GM12878 (cell line): ENCODE measurements around the gene BCL10. TPM values are rescaled to one million over a fixed set of nuclear protein-coding genes. Genes with fewer than 3 reads are reported as not detected.

Experiments used
- ATAC-seq: fragments of 200-7000 bp; cut with Tn5 transposase; 3 replicates; pipeline ENCODE4 v1.9.1; 2020; ENCODE audit warnings: mild to moderate bottlenecking, moderate library complexity
- BruUV-seq: library from RNA; stranded (reverse); fragments of 400-500 nt; replicated peaks from 2 replicates; lab custom pipeline; 2021; lab: Mats Ljungman, UMichigan
- CTCF ChIA-PET: fragments of 300-600 bp; sonication (Branson Sonifier 250); formaldehyde crosslinking; extraction: SDS; loops from one replicate; lab custom pipeline; 2021; ENCODE audit warnings: inconsistent platforms; lab: Yijun Ruan, JAX
- POLR2A ChIA-PET: fragments of 350-600 bp; formaldehyde crosslinking; extraction: SDS; loops from one replicate; lab custom pipeline; 2021; ENCODE audit warnings: inconsistent platforms; lab: Charles Lee
- RAD21 ChIA-PET: fragments of 300-600 bp; sonication (Branson Sonifier 250); formaldehyde crosslinking; loops from one replicate; lab custom pipeline; 2023; ENCODE audit warnings: antibody characterized with exemption; ENCODE audit not compliant: unreplicated experiment; lab: Charles Lee
- SMC1A ChIA-PET: fragments of 300-600 bp; sonication (Branson Sonifier 250); formaldehyde crosslinking; loops from one replicate; lab custom pipeline; 2023; ENCODE audit not compliant: unreplicated experiment, uncharacterized antibody; lab: Charles Lee
- DNase-seq: peaks from one replicate; pipeline ENCODE4 v3.0.0-alpha.2; 2011; ENCODE audit warnings: low read depth, low spot score
- FAIRE-seq: peaks from 3 replicates; lab custom pipeline; 2011; peaks lifted over from hg19 to GRCh38; lab: Jason Lieb, UNC
- H2AFZ ChIP-seq: 2 replicates; pipeline ENCODE4 v1.6.0; 2011; ENCODE audit warnings: low read depth, low read length, control low read depth; ENCODE audit not compliant: control insufficient read depth
- H3K27ac ChIP-seq: 2 replicates; pipeline ENCODE4 v1.5.1; 2011; ENCODE audit warnings: control low read depth; ENCODE audit not compliant: control insufficient read depth, insufficient read depth
- H3K27me3 ChIP-seq, 2 experiments: replicated peaks in 1 of 2; 2 replicates each; pipeline versions ENCODE4 v1.6.0 to v1.6.1; 2011; ENCODE audit warnings: low read length in 1 of 2; ENCODE audit not compliant: control insufficient read depth in 2 of 2, insufficient read depth in 2 of 2
- H3K36me3 ChIP-seq, 2 experiments: 2 replicates each; pipeline ENCODE4 v1.5.1; 2011; ENCODE audit warnings: low read length in 1 of 2; ENCODE audit not compliant: control insufficient read depth in 2 of 2, insufficient read depth in 2 of 2
- H3K4me1 ChIP-seq: 2 replicates; pipeline ENCODE4 v1.6.1; 2011; ENCODE audit warnings: mild to moderate bottlenecking, low read length, moderate library complexity, mixed read lengths; ENCODE audit not compliant: control insufficient read depth, insufficient read depth
- H3K4me2 ChIP-seq: 2 replicates; pipeline ENCODE4 v1.6.0; 2011; ENCODE audit warnings: control low read depth; ENCODE audit not compliant: control insufficient read depth, insufficient read depth
- H3K4me3 ChIP-seq: fragments of 200-600 bp; sonication (generic); 2 replicates; pipeline ENCODE4 v1.5.1; 2016
- H3K79me2 ChIP-seq: 2 replicates; pipeline ENCODE4 v1.6.0; 2011; ENCODE audit warnings: low read length; ENCODE audit not compliant: control insufficient read depth, insufficient read depth
- H3K9ac ChIP-seq: 2 replicates; pipeline ENCODE4 v1.8.0; 2011; ENCODE audit warnings: low read length, control low read depth, mixed read lengths; ENCODE audit not compliant: control insufficient read depth, insufficient read depth
- H3K9me3 ChIP-seq: replicated peaks from 3 replicates; pipeline ENCODE4 v1.5.1; 2011; ENCODE audit warnings: mild to moderate bottlenecking, low read length; ENCODE audit not compliant: control insufficient read depth, insufficient read depth
- H4K20me1 ChIP-seq: 2 replicates; pipeline ENCODE4 v1.6.0; 2011; ENCODE audit not compliant: control insufficient read depth, insufficient read depth
- ATF7 ChIP-seq: fragments of 450-650 bp; IDR thresholded peaks from 2 replicates; pipeline ENCODE4 v1.6.1; 2016; ENCODE audit warnings: low read depth, mild to moderate bottlenecking
- BRCA1 ChIP-seq: IDR thresholded peaks from 2 replicates; pipeline ENCODE4 v1.6.1; 2011; ENCODE audit warnings: low read depth, low read length, improper control_type of control experiment
- CEBPB ChIP-seq, 2 experiments: fragments of 150-350 bp in 1 of 2; IDR thresholded peaks; 2 replicates each; pipeline ENCODE4 v1.6.1; 2012 to 2014; ENCODE audit warnings: low read depth in 2 of 2, low read length in 2 of 2, borderline replicate concordance in 1 of 2, inconsistent platforms in 1 of 2
- CHD4 ChIP-seq: fragments of 200-600 bp; sonication (generic); IDR thresholded peaks from 2 replicates; pipeline ENCODE4 v1.6.1; 2016; ENCODE audit warnings: mild to moderate bottlenecking
- E2F8 ChIP-seq: fragments of 450-650 bp; IDR thresholded peaks from 2 replicates; pipeline ENCODE4 v1.6.1; 2018; ENCODE audit warnings: mild to moderate bottlenecking, low read depth, moderate library complexity; ENCODE audit not compliant: partially characterized antibody
- FOXK2 ChIP-seq: fragments of 450-650 bp; IDR thresholded peaks from 2 replicates; pipeline ENCODE4 v1.6.1; 2017; ENCODE audit warnings: mild to moderate bottlenecking, moderate library complexity
- HDAC2 ChIP-seq: fragments of 200-600 bp; sonication (generic); IDR thresholded peaks from 2 replicates; pipeline ENCODE4 v1.6.1; 2017
- KLF5 ChIP-seq: fragments of 450-650 bp; IDR thresholded peaks from 2 replicates; pipeline ENCODE4 v1.6.1; 2014; ENCODE audit warnings: mild to moderate bottlenecking; ENCODE audit not compliant: partially characterized antibody
- MLLT1 ChIP-seq: fragments of 450-650 bp; IDR thresholded peaks from 2 replicates; pipeline ENCODE4 v1.6.1; 2016; ENCODE audit warnings: mild to moderate bottlenecking
- MTA2 ChIP-seq: fragments of 450-650 bp; IDR thresholded peaks from 2 replicates; pipeline ENCODE4 v1.6.1; 2016; ENCODE audit warnings: low read depth, mild to moderate bottlenecking, moderate library complexity
- RELB ChIP-seq: fragments of 450-650 bp; IDR thresholded peaks from 2 replicates; pipeline ENCODE4 v1.6.1; 2017; ENCODE audit warnings: low read depth, mild to moderate bottlenecking, moderate library complexity
- SMAD1 ChIP-seq: fragments of 450-650 bp; IDR thresholded peaks from 2 replicates; pipeline ENCODE4 v1.6.1; 2018; ENCODE audit warnings: mild to moderate bottlenecking, low read depth; ENCODE audit not compliant: partially characterized antibody
- TCF3 ChIP-seq: IDR thresholded peaks from 2 replicates; pipeline ENCODE4 v1.6.1; 2012; ENCODE audit warnings: low read depth, mild to moderate bottlenecking, low read length, borderline replicate concordance; ENCODE audit not compliant: insufficient read depth
- YBX1 ChIP-seq: fragments of 450-650 bp; IDR thresholded peaks from 2 replicates; pipeline ENCODE4 v1.6.1; 2016; ENCODE audit warnings: antibody characterized with exemption
- WGBS: methylation state at CpG from one replicate; pipeline ENCODE4 v1.1.6; 2016; ENCODE audit warnings: low lambda C conversion rate; ENCODE audit not compliant: insufficient replicate concordance, insufficient coverage; ENCODE audit errors: missing lambda C conversion rate; 5-methylcytosine and 5-hydroxymethylcytosine counted together
- in situ Hi-C: fragments of 300-500 bp; cut with MboI; formaldehyde crosslinking; loops from 9 replicates; pipeline ENCODE4 v1.14.3; 2018; ENCODE audit warnings: mixed read lengths
- intact Hi-C: fragments of 100-400 bp; cut with micrococcal nuclease; formaldehyde crosslinking; loops from one replicate; pipeline ENCODE4 v1.14.2; 2022; ENCODE audit not compliant: unreplicated experiment
- polyA plus RNA-seq, 11 experiments: library from polyadenylated mRNA; depleted of rRNA in 4 of 11; unstranded in 6 of 11; stranded (reverse) in 5 of 11; fragments of >200 nt; fragmentation: Nextera tagmentation in 4 of 11; fragmentation: Illumina TruSeq in 1 of 11; extraction: Ambion mirVana in 4 of 11; extraction: Trizol in 1 of 11; gene quantifications; 1 replicate in 1 of 11; 2 replicates in 10 of 11; pipeline versions ENCODE4 v1.2.1 to v1.2.3, GENCODE V29; 2011 to 2016; ENCODE audit warnings: inconsistent platforms in 2 of 11, missing spikeins in 2 of 11, low read depth in 1 of 11
- total RNA-seq, 4 experiments: library from RNA; depleted of rRNA in 3 of 4; stranded (reverse); fragments of >200 nt in 3 of 4; fragmentation: Illumina TruSeq in 1 of 4; extraction: Trizol in 1 of 4; gene quantifications; 2 replicates each; pipeline versions ENCODE4 v1.2.1 to v1.2.3, GENCODE V29; 2013 to 2021

Gene BCL10
- total and polyA plus RNA-seq, 10 of the 15 experiments (the other 5 are each of a cell fraction or from before 2014, with no cell fraction given): 10.6 to 35.2 (median 19.5) TPM

GRCh38 chr1:85268801-85269585 is 7.4 kb downstream of the BCL10 start (continued):
- TF ChIP-seq TCF3 (no peak), MTA2 (no peak), RELB (no peak)

- TF ChIP-seq ATF7: no peak
- no peak for TF ChIP-seq MLLT1
- no peak for TF ChIP-seq FOXK2
- no peak for TF ChIP-seq BRCA1
- no peak for TF ChIP-seq HDAC2
- no peak for TF ChIP-seq KLF5
- TF ChIP-seq SMAD1: no peak
- no peak for TF ChIP-seq CEBPB (IDR thresholded peaks at IDR 0.05; ENCODE audit: borderline replicate concordance in 1 of 2, low read depth in 2 of 2, low read length in 2 of 2)
- no peak for TF ChIP-seq YBX1
- no peak for TF ChIP-seq CHD4
- TF ChIP-seq E2F8: no peak
- Histone ChIP-seq H3K9ac (no peak overlapping the region), H3K9me3 (no peaks in the 10 kb centered on the region), H3K79me2 (peaks cover 21% of the 10 kb centered on the region), H3K4me1 (no peaks in the 10 kb centered on the region), H3K4me2 (no peak overlapping the region), H3K27me3 (no peaks in the 10 kb centered on the region), H3K27ac (no peak overlapping the region), H4K20me1 (no peaks in the 10 kb centered on the region), H2AFZ (no peak overlapping the region), H3K4me3 (no peak overlapping the region), H3K36me3 (peaks cover 0 to 20% of the 10 kb centered on the region in 2 experiments; a peak in 3 of 4 replicates)
- ChIA-PET POLR2A (no interaction called here), SMC1A (interaction anchor here (1.8 kb wide), 1 partner anchor 9 kb away, joined by 5 read pairs; the partner anchor contains the start of gene BCL10), CTCF (interaction anchor here (1.8 to 2.1 kb wide), 3 partner anchors 8 to 322 kb away, joined by 5 to 15 read pairs (median 7); partner anchors contain the start of gene C1orf52), RAD21 (no interaction called here)
- intact Hi-C loops (no loop called here), in situ Hi-C loops (no loop called here)
- BruUV-seq: no TSS peak
- no peak for FAIRE-seq
- no peak for ATAC-seq
- 100% methylated on average over 2 of the region's 2 CpGs for WGBS
- no peak for DNase-seq
Measured at GRCh38 chr1:85267313-85267712, 9.1 kb downstream of the BCL10 start.
